Cerebellar nuclear complex (tissue), 1 donor: ENCODE measurements around the gene DUS1L.

Experiments
- DNase-seq, 2 experiments: peaks; one replicate each; lab custom pipeline; 2025; lab: John Stamatoyannopoulos, UW

The DUS1L gene

DNA sequence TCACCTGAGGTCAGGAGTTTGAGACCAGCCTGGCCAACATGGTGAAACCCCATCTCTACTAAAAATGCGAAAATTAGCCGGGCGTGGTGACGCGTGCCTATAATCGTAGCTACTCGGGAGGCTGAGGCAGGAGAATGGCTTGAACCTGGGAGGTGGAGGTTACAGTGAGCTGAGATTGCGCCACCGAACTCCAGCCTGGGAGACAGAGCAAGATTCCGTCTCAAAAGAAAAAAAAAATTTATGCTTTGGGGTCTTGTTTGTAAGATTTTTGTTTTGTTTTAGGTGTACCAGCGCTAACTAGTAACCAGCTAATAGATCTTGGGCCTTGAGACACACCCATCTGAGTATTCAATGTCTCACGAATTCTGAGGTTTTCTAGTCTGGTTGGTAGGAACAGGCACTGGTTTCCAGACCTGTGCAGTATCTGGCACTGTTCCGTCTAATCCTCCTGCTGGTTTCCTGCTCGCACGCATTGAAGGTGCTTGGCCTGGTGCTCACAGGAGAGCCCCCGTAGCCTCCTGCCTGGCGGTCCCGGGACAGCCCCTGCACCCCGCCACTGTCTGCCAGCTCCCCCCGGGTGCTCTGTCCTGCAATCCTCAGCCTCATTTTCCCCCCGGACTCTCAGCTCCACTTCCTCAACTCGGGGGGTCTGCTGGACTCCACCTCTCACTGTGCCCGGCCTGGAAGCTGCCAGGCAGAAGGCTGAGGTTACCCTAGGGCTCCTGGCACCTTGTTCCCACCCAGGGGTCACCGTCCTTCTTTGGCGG is 10.6 kb upstream of the DUS1L start:
- no peak for DNase-seq

DNA sequence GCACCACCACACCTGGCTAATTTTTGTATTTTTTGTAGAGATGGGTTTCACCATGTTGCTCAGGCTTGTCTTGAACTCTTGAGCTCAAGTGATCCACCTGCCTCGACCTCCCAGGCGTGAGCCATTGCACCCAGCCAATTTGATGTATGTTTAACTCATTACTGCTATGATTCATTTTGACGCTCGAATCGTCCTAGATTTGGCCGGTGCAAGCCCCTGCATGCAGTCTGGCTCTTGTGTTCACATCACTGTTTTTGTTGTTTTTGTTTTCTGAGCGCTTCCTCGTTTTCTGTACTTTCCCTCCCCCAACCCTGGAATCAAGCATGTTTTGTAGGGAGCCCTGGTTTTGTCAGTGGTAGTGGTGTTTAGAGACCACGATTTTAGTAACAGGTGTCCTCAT is 7.8 kb upstream of the DUS1L start:
- DNase-seq: no peak

DNA sequence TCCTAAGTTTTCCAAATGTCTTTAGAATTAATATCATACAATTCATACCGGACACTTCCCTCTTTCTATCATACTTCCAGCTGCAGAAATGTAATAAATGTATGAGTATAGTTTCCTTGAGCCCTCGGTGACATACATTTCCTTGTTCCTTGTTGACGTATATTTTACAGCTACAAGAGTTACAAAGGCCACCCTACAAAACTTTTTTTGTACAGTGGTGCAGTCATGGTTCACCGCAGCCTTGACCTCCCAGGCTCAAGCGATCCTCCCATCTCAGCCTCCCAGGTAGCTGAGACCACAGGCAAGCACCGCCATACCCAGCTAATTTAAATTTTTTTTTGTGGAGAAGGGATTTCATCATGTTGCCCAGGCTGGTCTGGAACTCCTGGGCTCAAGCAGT is 7.2 kb upstream of the DUS1L start:
- DNase-seq: no peak

DNA sequence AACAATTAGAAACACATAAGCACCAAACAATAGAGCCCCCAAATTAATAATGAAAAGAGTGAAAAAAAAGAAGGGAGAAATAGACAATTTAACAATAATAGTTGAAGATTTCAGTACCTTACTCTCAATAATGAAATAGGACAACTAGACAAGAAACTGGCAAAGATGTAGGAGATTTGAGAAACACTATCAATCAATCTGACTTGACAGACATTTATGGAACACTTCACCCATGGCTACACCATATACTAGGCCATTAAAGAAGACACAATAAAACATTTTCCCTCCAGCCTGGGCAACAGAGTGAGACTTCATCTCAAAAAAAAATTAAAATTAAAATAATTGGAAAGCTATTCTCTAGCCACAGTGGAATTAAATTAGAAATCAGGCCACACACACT is 5.0 kb upstream of the DUS1L start:
- DNase-seq: no peak

DNA sequence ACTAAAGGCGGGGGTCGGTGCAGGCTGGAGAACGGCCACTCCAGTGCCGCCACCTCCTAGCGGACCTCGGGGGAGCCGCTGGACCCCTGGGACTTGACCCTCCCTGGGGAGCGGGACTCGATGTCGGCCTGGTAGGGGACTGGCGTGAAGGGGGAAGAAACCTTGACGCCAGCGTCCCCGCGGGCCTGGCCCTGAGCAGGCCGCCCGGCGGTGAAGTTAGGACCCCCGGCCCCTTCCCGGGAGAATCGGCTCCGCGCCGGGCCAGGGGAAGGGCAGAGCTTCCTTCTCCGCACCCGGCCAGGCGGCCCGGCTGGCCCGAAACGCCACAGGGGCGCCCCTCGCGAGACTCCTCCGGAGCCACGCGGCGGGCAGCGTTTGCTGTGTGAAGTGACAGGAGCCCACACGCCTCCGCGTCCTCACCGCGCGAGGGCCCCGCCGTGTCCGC is 389 bp downstream of the DUS1L start:
- DNase-seq: no peak

DNA sequence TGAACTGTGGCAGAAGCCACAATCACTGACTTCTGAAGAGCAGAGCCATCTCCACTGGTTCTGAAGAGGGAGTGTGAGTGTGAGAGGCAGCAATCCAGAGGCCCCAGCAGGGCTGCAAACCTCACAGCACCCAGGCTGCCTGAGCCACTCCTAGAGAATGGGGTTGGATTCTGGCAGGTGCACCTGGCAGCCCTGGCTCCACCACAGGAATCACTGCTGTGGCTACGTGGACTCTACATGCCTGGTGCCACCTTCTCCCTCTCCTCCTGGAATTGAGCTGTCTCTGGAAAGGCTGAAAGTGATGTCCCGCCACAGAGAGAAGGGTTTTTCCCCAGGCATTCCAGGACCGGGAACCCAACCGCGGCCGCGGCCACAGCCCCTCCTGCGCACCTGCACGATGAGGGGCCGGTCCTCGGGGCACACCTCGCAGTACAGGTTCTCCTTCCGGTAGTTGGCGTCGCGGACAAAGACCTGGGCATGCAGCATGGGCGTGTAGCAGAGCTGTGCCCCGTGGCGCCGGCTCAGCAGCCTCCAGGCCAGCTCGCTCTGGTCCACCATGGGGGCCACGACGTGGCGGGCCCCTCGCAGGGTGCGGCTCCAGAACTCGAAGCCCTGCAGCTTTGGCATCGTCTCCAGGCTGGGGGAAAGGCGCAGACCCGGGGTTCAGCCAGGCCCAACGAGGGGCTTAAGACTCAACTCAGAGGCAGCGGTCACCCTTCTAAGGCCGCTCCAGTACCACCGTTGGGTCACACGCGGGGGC is 991 bp downstream of the DUS1L start:
- no peak for DNase-seq

DNA sequence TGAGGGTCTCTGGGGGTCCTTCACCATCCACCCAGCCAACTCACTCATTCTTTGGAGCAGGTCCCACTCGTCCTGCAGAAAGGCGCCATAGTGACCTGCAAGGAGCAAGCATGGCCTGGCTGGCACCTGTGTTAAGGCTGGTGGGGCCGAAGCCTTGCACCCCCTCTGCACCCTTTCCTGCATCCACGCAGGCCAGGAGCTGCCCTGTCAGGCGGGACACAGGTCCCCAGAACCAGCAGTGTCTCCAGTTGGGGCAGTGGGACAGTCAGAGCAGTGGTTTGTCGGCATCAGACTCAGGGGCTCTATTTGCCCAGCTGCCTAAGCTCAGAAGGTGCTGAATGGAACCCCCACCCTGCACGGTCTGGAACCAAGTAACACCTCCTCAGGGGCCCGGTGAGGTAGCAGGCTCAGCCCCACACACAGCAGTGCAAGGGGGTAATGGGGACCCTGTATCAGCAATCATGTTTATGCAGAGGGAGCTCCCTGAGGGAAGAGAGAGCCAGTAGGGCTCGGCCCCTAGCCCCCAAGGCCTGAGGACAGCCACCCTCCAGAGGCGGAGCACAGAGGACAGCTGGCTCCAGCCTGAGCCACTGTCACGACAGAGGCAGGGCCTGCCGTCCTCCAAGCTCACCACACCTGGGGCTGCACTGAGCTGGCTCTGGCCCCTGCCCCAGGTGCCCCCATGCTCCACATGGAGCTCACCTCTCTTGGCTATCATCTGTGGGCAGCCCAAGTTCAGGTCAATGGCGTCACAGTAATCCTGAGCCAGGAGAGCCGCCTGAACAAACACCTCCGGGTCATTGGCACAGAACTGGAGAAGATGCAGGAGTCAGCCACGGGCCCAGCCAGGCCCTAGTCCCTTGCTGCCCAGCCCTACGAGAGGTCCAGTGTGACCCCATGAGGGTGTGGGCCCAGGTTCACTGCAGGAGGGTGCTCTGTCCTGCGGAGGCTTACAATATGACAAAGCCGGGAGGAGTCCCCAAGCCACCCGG is 1.9 kb downstream of the DUS1L start:
- no peak for DNase-seq

DNA sequence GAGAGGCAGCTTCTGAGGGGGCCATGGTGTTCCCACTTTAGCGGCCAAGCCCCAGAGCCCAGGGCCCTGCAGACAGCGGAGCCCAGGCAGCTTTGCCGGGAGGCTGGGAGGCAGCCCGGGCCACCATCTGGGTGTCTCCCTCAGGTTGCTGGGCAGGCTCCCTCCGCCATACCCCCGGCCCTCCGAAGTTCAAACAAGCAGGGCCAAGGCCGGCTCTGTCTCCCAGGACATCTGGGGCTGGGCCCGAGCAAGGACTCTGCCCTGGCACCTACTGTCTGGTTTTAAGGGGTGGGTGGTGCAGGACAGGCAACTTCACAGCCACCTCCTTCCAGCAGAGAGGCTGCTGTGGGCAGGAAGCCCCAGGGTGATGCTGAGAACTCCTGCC is 2.6 kb downstream of the DUS1L start:
- DNase-seq: no peak

DNA sequence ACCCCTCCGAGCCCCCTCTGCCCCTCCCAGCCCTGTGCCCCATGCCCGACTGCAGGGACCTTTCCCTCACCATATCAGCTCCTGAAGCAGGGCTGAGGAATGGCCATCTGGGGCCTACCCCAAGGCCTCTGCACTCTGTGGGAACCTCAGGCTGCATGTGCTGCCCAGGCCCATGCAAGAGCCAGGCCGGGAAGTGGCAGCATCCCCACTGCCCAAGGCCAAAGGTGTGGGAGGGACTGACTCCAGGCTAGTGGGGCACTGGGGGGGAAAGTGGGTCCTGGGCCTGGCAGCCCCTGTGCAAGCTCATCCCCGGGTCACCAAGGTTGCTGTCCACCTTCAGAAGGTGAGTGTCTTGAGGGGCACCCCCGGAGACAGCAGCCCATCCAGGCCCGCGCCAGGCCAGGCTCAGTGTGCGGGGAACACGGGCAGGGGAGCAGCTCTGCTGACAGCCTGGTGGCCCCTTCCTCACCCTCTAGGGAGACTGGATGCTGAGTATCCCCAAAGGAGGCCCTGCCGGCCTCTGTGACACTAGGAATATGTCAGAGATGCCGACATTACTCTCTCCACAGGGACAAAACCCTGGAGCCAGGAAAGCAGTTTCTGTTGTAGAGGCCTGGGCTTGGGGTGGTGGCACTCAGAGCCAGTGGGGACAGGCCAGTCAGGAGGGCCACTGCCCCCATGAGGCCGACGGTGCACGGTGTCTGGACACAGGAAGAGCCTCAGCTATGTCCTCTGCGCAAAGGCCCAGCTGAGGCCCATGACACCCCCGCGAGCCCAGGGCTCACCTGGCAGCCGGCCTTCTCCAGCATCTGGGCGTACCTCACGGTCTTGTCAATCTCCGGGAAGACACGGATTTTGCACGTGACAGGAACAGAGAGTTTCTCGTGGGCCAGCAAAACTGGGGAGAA is 3.3 kb downstream of the DUS1L start:
- no peak for DNase-seq

DNA sequence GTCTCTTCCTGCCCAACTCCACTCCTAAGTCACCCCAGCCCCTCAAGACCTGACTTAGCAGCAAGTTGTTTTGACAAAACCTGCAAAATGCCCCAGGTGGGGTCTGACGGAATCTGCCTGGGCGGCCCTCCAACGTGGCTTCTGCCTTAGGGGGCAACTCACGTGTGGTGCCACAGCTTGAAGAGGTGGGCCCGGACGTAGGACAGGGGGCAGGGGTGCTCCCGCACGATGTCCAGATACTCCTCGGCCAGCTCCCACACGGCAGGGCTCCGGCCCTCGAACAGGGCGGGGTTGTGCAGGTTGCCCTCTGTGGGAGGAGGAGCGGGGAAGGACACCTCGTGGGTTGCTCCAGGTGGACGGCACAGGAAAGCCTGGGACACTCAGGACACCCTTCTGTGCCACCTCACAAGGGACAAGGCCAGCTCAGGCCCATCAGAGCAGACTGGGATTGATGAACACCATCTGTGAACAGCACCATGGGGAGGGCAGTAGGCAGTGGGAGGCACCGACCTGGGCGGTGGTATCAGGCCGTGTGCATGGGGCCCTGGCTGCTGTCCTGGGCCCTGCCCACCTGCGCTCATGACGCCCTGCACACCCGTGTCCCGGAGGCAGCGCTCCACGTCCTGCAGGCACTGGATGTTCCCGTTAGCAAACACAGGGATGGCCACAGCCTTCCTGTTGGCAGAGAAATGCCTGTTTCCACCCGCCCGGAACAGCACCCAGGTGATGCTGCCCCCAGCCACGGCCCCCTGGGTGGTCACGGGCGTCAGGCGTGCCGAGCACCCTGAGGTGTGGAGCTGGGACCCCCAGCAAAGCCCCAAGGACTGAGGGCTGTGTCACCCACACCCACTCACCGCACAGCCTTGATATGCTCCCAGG is 4.3 kb downstream of the DUS1L start:
- no peak for DNase-seq

DNA sequence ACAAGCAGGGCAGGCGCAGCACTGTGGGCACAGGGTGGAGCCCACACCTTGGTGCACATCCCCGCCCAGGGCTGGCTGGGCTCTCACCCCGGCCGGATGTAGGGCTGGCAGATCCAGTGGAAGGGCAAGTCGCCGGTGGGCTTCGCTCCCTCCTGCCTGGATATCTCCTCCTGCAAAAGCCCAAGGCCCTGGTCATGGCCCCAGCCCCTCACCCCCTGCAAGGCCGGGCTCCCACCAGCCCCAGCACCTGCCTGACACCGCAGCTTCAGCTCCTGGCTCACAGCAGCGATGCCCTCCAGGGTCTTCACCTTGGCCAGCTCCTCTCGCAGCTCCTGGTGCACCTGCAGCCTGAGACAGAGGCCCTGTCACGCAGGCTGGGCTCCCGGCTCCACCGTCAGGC is 5.0 kb downstream of the DUS1L start:
- DNase-seq: no peak

DNA sequence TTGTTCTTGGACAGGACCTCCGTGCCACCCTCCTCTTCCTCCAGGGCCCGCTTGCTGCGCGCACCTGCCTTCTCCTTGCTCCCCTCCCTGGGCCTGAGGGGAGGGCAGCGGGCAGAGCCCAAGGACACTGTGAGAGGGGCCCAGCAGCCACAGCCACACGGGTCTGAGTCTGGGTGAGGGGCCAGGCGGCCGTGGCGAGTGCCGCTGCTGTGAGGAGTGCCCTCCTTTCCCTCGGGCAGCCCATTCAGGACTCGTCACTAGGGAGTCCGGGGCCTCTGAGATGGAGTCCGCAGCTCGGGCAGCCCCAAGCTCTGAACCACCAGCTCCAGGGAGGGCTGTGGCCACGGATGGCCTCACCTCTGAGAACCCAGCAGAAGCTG is 5.6 kb downstream of the DUS1L start:
- no peak for DNase-seq

DNA sequence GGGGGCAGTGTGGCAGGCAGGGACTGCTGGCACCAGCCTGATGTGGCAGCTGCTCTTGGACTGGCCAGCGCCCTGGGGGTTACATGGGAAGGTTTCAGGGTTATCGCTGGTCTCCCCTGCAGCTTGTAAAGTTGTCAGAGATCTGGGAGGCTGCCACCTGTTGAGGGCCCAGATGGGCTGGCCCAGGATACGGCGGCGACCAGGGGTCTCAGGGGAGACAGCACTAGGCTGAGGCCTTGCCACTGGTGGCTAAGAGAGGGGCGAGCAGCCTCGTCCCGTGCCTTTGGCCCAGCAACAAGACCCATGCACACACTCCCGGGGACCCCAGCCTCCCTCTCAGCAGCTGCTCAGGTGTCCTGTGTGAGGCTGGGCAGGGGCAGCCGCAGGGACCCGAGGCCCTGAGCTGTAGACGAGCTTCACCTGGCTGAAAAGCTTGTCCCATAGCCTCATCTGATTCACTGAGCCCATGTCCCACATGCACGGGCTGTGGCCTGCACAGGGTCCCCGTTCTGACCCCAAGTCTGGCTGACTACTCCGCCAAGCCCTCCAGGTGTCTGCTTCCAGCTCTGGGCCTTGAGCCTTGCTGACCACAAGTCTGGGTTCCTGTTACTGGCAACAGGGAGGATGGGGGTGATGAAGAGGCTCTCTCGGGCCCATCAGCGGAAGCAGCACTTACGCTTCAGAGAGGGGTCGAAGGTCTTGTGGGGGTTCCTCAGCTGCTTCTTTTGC is 6.2 kb downstream of the DUS1L start:
- no peak for DNase-seq

DNA sequence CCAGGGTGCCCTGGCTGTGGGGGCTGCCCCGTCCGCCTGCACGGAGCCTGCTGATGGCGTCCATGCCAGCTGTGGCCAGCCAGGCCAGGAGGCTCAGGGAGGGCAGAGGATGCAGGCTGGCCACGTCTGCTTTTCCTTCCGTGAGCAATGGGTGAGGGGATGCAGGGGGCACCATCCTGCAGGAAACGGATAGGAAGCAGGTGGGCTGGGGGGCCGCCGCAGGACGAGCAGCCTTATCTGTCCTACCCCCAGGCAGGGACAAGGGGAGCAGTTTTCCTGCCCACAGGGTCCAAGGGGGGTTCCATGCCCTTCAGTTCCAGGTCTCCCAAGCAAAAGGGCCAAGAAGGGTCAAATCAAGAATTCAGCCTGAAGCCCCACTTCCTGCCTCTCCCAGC is 6.8 kb downstream of the DUS1L start:
- DNase-seq: no peak

DNA sequence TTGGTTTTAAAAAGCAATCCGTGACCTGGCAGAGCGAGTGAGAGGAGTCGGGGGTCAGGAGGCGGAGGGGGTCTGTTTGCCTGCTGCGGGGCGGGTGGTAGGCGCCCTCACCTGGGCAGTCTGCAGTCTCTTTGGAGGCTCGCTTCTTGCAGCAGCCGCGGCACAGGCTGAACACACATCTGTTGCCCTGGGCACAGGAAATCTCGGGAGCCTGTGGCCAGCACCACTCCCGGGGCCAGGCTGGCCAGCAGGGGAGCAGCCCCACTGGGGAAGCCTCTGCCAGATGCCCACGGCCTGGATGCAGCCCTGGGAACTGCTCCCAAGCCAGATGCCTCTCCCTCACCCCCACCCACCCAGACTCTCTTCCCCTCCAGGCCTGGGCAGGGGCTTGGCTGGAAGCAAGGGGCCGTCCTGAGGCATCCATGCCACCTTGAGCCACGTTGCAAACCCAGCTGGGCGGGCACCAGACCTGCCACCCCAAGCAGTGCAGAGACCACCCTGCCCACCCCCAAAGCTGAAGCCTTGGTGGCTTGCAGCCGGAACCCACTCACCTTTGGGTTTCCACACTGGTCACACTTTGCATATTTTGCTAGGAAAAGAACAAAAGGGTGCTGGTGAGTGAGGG is 7.3 kb downstream of the DUS1L start:
- DNase-seq: no peak

DNA sequence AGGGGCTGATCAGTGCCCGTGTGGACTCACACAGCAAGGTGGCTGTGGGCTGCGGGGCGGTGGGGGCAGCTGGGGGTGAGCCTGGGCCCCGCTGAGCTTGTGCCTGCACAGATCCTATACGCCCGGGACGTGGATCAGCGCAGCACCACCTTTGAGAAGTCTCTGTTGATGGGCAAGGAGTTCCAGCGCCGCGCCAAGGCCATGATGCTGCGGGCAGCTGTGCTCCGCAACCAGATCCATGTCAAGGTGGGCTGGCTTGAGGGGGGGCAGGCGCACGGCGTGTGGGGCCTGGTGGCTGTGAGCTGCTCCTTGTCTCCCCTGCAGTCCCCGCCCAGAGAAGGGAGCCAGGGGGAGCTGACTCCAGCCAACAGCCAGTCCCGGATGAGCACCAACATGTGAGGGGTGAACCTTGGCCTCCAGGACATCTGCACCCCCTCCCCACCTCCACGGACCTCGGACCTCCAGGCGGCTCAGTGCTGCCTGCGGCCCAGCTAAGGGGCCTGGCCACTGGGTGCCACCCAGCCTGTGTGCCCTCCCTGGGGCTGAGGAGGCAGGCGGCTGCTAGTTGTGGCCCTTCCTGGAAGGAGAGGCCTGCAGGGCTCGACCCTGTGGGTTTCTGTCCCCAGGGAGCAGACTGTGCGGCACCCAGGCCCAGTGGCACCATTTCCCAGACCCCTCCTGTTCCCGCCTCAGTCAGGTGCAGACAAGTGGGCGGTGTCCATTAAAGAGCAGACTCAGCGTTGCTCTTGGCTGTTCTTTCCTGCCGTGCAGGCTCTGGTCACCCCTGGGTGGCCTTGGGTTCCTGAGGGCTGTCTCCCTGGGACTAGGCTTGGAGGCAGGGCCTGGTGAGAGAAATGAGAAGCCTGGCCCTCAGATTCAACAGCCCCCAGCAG is 8.6 kb downstream of the DUS1L start:
- no peak for DNase-seq

DNA sequence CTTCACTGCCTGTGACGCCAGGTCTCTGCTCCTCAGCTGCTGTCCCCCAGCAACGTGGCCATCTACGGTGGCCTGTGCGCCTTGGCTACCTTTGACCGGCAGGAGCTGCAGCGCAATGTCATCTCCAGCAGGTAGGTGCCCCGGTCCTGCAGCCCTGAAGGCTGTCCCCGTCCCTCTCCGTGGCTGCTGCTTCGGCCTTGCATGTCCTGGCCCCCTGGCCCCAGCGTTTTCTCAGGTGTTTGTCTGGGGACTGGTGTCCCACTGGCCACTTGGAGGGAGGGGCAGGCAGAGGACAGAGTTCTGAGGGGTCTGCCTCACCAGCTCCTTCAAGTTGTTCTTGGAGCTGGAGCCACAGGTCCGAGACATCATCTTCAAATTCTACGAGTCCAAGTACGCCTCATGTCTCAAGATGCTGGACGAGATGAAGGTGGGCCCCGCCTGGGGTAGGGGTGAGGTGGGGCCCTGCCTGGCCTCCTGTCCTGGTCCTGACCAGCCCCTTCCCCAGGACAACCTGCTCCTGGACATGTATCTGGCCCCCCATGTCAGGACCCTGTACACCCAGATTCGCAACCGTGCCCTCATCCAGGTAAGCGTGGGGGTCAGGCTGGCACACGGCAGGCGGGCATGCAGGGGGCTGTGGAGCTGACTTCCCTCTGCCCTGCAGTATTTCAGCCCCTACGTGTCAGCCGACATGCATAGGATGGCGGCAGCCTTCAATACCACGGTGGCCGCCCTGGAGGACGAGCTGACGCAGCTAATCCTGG is 9.5 kb downstream of the DUS1L start:
- DNase-seq: no peak
